ENCODE results near the gene NR1D1.

NR1D1 gene

GRCh38 chr17:40097087-40097486, 3.3 kb downstream of the NR1D1 start:
- DNase-seq (ENCODE audit: low spot score), result no peak
- in situ Hi-C loops (cut with MboI; ENCODE audit: low pct_unique_long_range_greater_than_20kb, low sequenced_read_pairs, unreplicated experiment), result no loop called here
- TF ChIP-seq CTCF (IDR thresholded peaks at IDR 0.05; ENCODE audit: extremely low read depth, insufficient read depth, missing control alignments), result no peak

GRCh38 chr17:40095944-40096791, 4.2 kb downstream of the NR1D1 start:
- peak; percentile 95 for DNase-seq (ENCODE audit: low spot score)
- in situ Hi-C loops (cut with MboI; ENCODE audit: low pct_unique_long_range_greater_than_20kb, low sequenced_read_pairs, unreplicated experiment), result no loop called here
- no peak for TF ChIP-seq CTCF (IDR thresholded peaks at IDR 0.05; ENCODE audit: extremely low read depth, insufficient read depth, missing control alignments)

GRCh38 chr17:40095351-40095943, 4.9 kb downstream of the NR1D1 start:
- DNase-seq (ENCODE audit: low spot score), result no peak
- in situ Hi-C loops (cut with MboI; ENCODE audit: low pct_unique_long_range_greater_than_20kb, low sequenced_read_pairs, unreplicated experiment), result no loop called here

GRCh38 chr17:40094874-40095273, 5.5 kb downstream of the NR1D1 start:
- in situ Hi-C loops (cut with MboI; ENCODE audit: low pct_unique_long_range_greater_than_20kb, low sequenced_read_pairs, unreplicated experiment), result no loop called here
- TF ChIP-seq CTCF (IDR thresholded peaks at IDR 0.05; ENCODE audit: extremely low read depth, insufficient read depth, missing control alignments), result no peak
- no peak for DNase-seq (ENCODE audit: low spot score)

More at GRCh38 chr17:40095351-40095943, 4.9 kb downstream of the NR1D1 start:
- no peak for TF ChIP-seq CTCF (IDR thresholded peaks at IDR 0.05; ENCODE audit: extremely low read depth, insufficient read depth, missing control alignments)

- in situ Hi-C loops (cut with MboI; ENCODE audit: low pct_unique_long_range_greater_than_20kb, low sequenced_read_pairs, unreplicated experiment), result no loop called here
- TF ChIP-seq CTCF (IDR thresholded peaks at IDR 0.05; ENCODE audit: extremely low read depth, insufficient read depth, missing control alignments), result no peak
- DNase-seq (ENCODE audit: low spot score), result no peak
These were observed 6.7 kb downstream of the NR1D1 start for GRCh38 chr17:40093580-40094201.

- in situ Hi-C loops (cut with MboI; ENCODE audit: low pct_unique_long_range_greater_than_20kb, low sequenced_read_pairs, unreplicated experiment), result no loop called here
- no peak for TF ChIP-seq CTCF (IDR thresholded peaks at IDR 0.05; ENCODE audit: extremely low read depth, insufficient read depth, missing control alignments)
These were observed 7.3 kb downstream of the NR1D1 start for GRCh38 chr17:40093005-40093579.

More at GRCh38 chr17:40093005-40093579, 7.3 kb downstream of the NR1D1 start:
- DNase-seq (ENCODE audit: low spot score), result no peak

Data from GM13977 (cell line).